Stimulated activated CD4-positive, alpha-beta T cell treated with anti-CD3 and anti-CD28 coated beads, TNF-alpha, amount 100 ng/mL, for 24 hours (primary cell): ENCODE data around the gene KRTAP19-1.

Experiments
- DNase-seq, 3 experiments: peaks; one replicate each; pipeline ENCODE4 v3.0.0-alpha.2; 2020; ENCODE audit warnings: low read depth in 3 of 3

The KRTAP19-1 gene

DNA sequence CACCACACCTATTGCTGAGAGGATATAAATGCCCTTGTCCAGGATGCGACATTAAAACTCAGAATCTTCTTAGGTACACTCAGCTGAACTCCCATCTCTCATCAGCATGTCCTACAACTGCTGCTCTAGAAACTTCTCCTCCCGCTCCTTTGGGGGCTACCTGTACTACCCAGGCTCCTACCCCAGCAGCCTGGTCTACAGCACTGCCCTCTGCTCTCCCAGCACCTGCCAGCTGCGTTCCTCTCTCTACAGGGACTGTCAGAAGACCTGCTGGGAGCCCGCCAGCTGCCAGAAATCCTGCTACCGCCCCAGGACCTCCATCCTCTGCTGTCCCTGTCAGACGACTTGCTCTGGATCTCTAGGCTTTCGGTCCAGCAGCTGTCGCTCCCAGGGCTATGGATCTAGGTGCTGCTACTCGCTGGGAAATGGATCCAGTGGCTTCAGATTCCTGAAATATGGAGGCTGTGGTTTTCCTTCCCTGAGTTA lies 50.0 kb downstream of the KRTAP19-1 start, which contains the start of gene KRTAP13-4:
TSS of gene KRTAP13-4 (plus strand) at position 51 of the 486 bp plus-strand sequence. CDS start at position 107, 56 bp downstream.
- DNase-seq: no peak
